ENCODE measurements around the gene MAD1L1. TPM values are rescaled to one million over a fixed set of nuclear protein-coding genes. Genes with fewer than 3 reads are reported as not detected.

MAD1L1 gene
- total RNA-seq, 1 experiment from 2014 or later: 46.7 TPM

- Histone ChIP-seq H3K36me3 (ENCODE audit: insufficient read depth, low read length, poor library complexity, severe bottlenecking) (no peaks in the 10 kb centered on the region), H3K4me3 (ENCODE audit: low read depth, low read length, poor library complexity, severe bottlenecking) (no peak overlapping the region), H3K4me1 (ENCODE audit: insufficient read depth, low read length, poor library complexity, severe bottlenecking) (no peaks in the 10 kb centered on the region), H3K27me3 (replicated peaks; ENCODE audit: insufficient read depth, low read depth, low read length, poor library complexity) (no peaks in the 10 kb centered on the region), H3K27ac (ENCODE audit: low read depth, low read length, poor library complexity, severe bottlenecking) (no peak overlapping the region), H3K9me3 (ENCODE audit: low read depth, low read length, poor library complexity, severe bottlenecking) (no peaks in the 10 kb centered on the region)
- POLR2A ChIA-PET (ENCODE audit: low non-redundant PET): interaction anchor here (0.6 kb wide), 1 partner anchor 103 kb away, joined by 4 read pairs; no protein-coding TSS in a partner anchor
- TF ChIP-seq CTCF (conservative IDR thresholded peaks at IDR 0.05; ENCODE audit: low read depth, low read length): no peak
- no peak for TF ChIP-seq EZH2 (IDR thresholded peaks at IDR 0.05; ENCODE audit: borderline replicate concordance, low read depth, low read length, poor library complexity, severe bottlenecking)
- no TSS peak for BruUV-seq (replicated peaks)
- CTCF ChIA-PET: no interaction called here
- no peak for DNase-seq (ENCODE audit: low spot score)
- intact Hi-C loops (cut with micrococcal nuclease; ENCODE audit: unreplicated experiment): no loop called here
Observed at GRCh38 chr7:2182461-2182860, 50.3 kb downstream of the MAD1L1 start.

GRCh38 chr7:2181077-2181854, 51.5 kb downstream of the MAD1L1 start:
- intact Hi-C loops (cut with micrococcal nuclease; ENCODE audit: unreplicated experiment): no loop called here
- no peaks in the 10 kb centered on the region for H3K9me3 ChIP-seq (ENCODE audit: low read depth, low read length, poor library complexity, severe bottlenecking)
- TF ChIP-seq EZH2 (IDR thresholded peaks at IDR 0.05; ENCODE audit: borderline replicate concordance, low read depth, low read length, poor library complexity, severe bottlenecking): no peak
- TF ChIP-seq CTCF (conservative IDR thresholded peaks at IDR 0.05; ENCODE audit: low read depth, low read length): no peak
- ChIA-PET CTCF (no interaction called here), POLR2A (ENCODE audit: low non-redundant PET) (interaction anchor here (0.6 kb wide), 1 partner anchor 104 kb away, joined by 4 read pairs; no protein-coding TSS in a partner anchor)
- no peak for DNase-seq (ENCODE audit: low spot score)
- no TSS peak for BruUV-seq (replicated peaks)
- H3K4me3 ChIP-seq (ENCODE audit: low read depth, low read length, poor library complexity, severe bottlenecking): no peak overlapping the region
- no peak overlapping the region for H3K27ac ChIP-seq (ENCODE audit: low read depth, low read length, poor library complexity, severe bottlenecking)
- no peaks in the 10 kb centered on the region for H3K27me3 ChIP-seq (replicated peaks; ENCODE audit: insufficient read depth, low read depth, low read length, poor library complexity)
- H3K4me1 ChIP-seq (ENCODE audit: insufficient read depth, low read length, poor library complexity, severe bottlenecking): peaks cover 3% of the 10 kb centered on the region
- H3K36me3 ChIP-seq (ENCODE audit: insufficient read depth, low read length, poor library complexity, severe bottlenecking): no peaks in the 10 kb centered on the region

GRCh38 chr7:2180081-2180480, 52.7 kb downstream of the MAD1L1 start:
- Histone ChIP-seq H3K27me3 (replicated peaks; ENCODE audit: insufficient read depth, low read depth, low read length, poor library complexity) (no peaks in the 10 kb centered on the region), H3K4me3 (ENCODE audit: low read depth, low read length, poor library complexity, severe bottlenecking) (no peak overlapping the region), H3K9me3 (ENCODE audit: low read depth, low read length, poor library complexity, severe bottlenecking) (no peaks in the 10 kb centered on the region), H3K27ac (ENCODE audit: low read depth, low read length, poor library complexity, severe bottlenecking) (no peak overlapping the region), H3K36me3 (ENCODE audit: insufficient read depth, low read length, poor library complexity, severe bottlenecking) (no peaks in the 10 kb centered on the region), H3K4me1 (ENCODE audit: insufficient read depth, low read length, poor library complexity, severe bottlenecking) (peaks cover 14% of the 10 kb centered on the region)
- TF ChIP-seq CTCF (conservative IDR thresholded peaks at IDR 0.05; ENCODE audit: low read depth, low read length): no peak
- TF ChIP-seq EZH2 (IDR thresholded peaks at IDR 0.05; ENCODE audit: borderline replicate concordance, low read depth, low read length, poor library complexity, severe bottlenecking): no peak
- no peak for DNase-seq (ENCODE audit: low spot score)
- POLR2A ChIA-PET (ENCODE audit: low non-redundant PET): no interaction called here
- BruUV-seq (replicated peaks): no TSS peak
- CTCF ChIA-PET: no interaction called here
- intact Hi-C loops (cut with micrococcal nuclease; ENCODE audit: unreplicated experiment): no loop called here
